IPS-20b (cell line): ENCODE measurements around the gene OR10A3.

Source experiments
- H3K27ac ChIP-seq: one replicate; pipeline ENCODE4 v1.5.1; 2013; ENCODE audit warnings: low read length
- H3K27me3 ChIP-seq: 2 replicates; pipeline ENCODE4 v1.6.1; 2013; ENCODE audit warnings: mild to moderate bottlenecking, low read length, inconsistent platforms; ENCODE audit not compliant: insufficient read depth
- H3K36me3 ChIP-seq: 2 replicates; pipeline ENCODE4 v1.6.1; 2013; ENCODE audit warnings: low read depth, mild to moderate bottlenecking, inconsistent platforms, low read length, moderate library complexity; ENCODE audit not compliant: insufficient read depth
- H3K4me1 ChIP-seq: 2 replicates; pipeline ENCODE4 v1.6.1; 2013; ENCODE audit warnings: mild to moderate bottlenecking, control low read depth, inconsistent platforms, low read length, moderate library complexity; ENCODE audit not compliant: insufficient read depth
- H3K4me3 ChIP-seq: 2 replicates; pipeline ENCODE4 v1.5.1; 2013; ENCODE audit warnings: mild to moderate bottlenecking, low read length, inconsistent platforms
- H3K9ac ChIP-seq: 2 replicates; pipeline ENCODE4 v1.6.1; 2013; ENCODE audit warnings: low read depth, mild to moderate bottlenecking, inconsistent platforms, low read length, moderate library complexity
- H3K9me3 ChIP-seq: 2 replicates; pipeline ENCODE4 v1.6.1; 2013; ENCODE audit warnings: mild to moderate bottlenecking, low read depth, low read length, inconsistent platforms; ENCODE audit not compliant: insufficient read depth

Gene OR10A3

DNA sequence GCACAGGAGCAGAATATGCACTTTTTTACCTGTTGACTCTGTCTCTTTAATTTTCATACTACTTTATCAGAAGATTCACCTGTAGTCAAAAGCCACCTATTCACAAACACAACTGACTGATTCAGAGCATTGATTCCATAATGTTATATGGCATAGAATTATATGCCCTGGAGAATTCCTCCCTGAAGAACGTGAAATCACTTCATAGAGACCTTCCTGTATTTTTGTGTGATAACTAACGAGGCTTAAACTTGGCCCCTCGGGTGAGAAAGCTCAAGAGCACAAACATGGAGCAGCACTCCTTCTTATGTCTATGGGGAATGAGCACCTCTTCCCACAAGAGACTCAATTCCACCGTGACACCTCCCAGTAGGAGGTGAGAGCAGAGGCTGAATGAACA lies 10.3 kb downstream of the OR10A3 start, which contains the start of gene OR10A6:
TSS of gene OR10A6 (minus strand) at position 101 of the 400 bp plus-strand sequence. CDS start 2,606 bp downstream, outside the sequence.
- H3K27ac ChIP-seq, result no peak within 1 kb of the TSS
- H3K36me3 ChIP-seq, result no peaks in the 10 kb centered on the region
- no peaks in the 10 kb centered on the region for H3K4me1 ChIP-seq
- H3K9ac ChIP-seq, result no peak within 1 kb of the TSS
- no peak within 1 kb of the TSS for H3K4me3 ChIP-seq
- H3K27me3 ChIP-seq, result no peaks in the 10 kb centered on the region
- no peaks in the 10 kb centered on the region for H3K9me3 ChIP-seq

DNA sequence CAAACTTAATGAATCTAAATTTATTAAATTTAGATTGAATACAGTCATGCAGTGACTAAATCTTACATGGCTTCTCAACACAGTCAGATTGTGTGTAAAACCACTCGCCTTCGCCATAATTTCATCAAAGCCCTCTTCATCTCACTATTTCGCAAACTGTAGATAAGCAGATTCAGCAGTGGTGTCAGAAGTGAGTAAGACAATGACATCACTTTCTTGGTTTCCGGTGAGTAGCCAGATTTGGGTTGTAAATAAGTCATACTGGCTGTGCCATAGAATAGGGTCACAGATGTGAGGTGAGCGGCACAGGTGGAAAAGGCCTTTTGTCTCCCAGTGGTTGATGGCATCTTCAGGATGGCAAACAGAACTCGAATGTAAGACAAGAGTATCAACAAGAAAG lies 13.9 kb downstream of the OR10A3 start:
- no peaks in the 10 kb centered on the region for H3K4me1 ChIP-seq
- H3K9me3 ChIP-seq, result no peaks in the 10 kb centered on the region
- no peak overlapping the region for H3K9ac ChIP-seq
- H3K27ac ChIP-seq, result no peak overlapping the region
- no peaks in the 10 kb centered on the region for H3K27me3 ChIP-seq
- H3K4me3 ChIP-seq, result no peak overlapping the region
- no peaks in the 10 kb centered on the region for H3K36me3 ChIP-seq

DNA sequence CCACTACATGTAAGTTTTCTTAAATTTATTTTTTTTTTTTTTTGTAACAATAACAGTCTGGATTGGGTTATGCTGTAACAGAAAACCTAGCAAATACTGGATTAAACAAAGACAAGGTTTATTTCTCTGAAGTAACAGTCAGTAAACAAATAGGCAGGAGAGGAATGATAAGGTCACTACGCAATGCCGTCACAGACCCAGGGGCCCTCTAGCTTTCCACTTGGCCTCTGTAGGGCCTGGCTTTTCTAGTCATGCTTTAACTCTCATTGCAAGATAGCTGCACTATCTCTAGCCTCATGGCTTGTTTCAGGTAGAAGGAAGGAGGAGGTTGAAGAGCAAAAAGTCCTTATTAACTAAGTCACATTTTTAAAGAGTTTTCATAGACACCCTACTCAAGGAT lies 17.0 kb downstream of the OR10A3 start:
- H3K27me3 ChIP-seq, result no peaks in the 10 kb centered on the region
- no peaks in the 10 kb centered on the region for H3K36me3 ChIP-seq
- H3K9ac ChIP-seq, result no peak overlapping the region
- H3K27ac ChIP-seq, result no peak overlapping the region
- no peak overlapping the region for H3K4me3 ChIP-seq
- no peaks in the 10 kb centered on the region for H3K4me1 ChIP-seq
- H3K9me3 ChIP-seq, result no peaks in the 10 kb centered on the region

DNA sequence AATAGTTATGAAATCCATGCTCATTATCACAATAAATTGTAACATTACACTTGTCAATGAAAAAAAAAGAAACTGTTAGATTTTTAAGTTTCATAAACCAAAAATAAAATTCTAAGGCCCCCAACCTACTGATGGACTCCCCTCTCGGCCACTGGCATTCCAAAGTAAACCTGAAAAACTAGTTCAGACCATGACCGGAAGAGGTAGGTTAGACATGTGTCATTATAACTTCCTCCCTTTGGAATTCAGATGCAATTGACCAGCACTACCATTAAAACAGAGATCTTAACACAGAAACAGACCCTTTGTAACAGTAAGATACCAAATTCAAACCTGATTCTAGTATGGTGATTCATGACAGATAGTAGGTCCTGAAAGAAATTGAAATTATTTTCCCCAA lies 23.4 kb downstream of the OR10A3 start:
- Histone ChIP-seq H3K27me3 (no peaks in the 10 kb centered on the region), H3K27ac (no peak overlapping the region), H3K4me1 (no peaks in the 10 kb centered on the region), H3K4me3 (no peak overlapping the region), H3K36me3 (no peaks in the 10 kb centered on the region), H3K9ac (no peak overlapping the region), H3K9me3 (peaks cover 3% of the 10 kb centered on the region; the same call in 1 of the 2 replicates)

DNA sequence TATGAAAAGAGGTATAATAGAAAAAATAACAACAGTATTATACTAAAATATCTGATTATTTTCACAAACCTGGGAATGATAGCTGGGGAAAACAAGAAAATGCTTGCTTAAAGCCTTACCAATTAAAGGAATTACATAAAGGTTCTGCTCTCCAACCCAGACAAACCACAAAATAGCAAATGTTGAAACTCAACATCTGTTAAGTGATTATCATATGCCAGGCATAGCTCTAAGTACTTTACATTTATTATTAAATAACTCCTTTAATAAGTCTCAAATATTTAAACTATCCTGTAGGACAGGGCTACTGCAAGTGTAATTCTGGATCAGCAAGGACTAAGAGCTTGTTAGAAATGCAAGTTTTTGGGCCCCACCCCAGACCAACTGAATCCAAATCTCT lies 30.5 kb downstream of the OR10A3 start:
- no peaks in the 10 kb centered on the region for H3K36me3 ChIP-seq
- H3K9ac ChIP-seq, result no peak overlapping the region
- H3K27me3 ChIP-seq, result no peaks in the 10 kb centered on the region
- no peaks in the 10 kb centered on the region for H3K9me3 ChIP-seq
- peaks cover 46% of the 10 kb centered on the region for H3K4me1 ChIP-seq
- H3K4me3 ChIP-seq, result no peak overlapping the region
- no peak overlapping the region for H3K27ac ChIP-seq

DNA sequence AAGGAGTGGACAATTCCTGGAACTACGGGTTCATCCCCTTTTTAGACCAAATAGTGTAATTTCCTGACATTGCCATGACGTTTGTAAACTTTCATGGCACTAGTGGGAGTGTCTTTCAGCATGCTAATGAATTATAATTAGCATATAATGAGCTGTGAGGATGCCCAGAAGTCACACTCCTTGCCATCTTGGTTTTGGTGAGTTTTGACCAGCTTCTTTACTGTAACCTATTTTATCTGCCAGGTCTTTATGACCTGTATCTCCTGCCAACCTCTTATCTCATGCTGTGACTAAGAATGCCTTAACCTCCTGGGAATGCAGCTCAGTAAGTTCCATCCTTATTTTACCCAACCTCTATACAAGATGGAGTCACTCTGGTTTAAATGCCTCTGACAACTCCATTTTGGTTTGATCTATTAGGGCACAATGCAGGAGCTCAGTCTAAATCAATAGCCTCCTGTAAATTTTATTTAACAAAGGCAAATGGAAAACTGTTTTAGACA lies 31.2 kb downstream of the OR10A3 start:
- peaks cover 47% of the 10 kb centered on the region for H3K4me1 ChIP-seq
- no peaks in the 10 kb centered on the region for H3K27me3 ChIP-seq
- no peaks in the 10 kb centered on the region for H3K9me3 ChIP-seq
- H3K36me3 ChIP-seq, result no peaks in the 10 kb centered on the region
- no peak overlapping the region for H3K4me3 ChIP-seq
- H3K9ac ChIP-seq, result no peak overlapping the region
- no peak overlapping the region for H3K27ac ChIP-seq

DNA sequence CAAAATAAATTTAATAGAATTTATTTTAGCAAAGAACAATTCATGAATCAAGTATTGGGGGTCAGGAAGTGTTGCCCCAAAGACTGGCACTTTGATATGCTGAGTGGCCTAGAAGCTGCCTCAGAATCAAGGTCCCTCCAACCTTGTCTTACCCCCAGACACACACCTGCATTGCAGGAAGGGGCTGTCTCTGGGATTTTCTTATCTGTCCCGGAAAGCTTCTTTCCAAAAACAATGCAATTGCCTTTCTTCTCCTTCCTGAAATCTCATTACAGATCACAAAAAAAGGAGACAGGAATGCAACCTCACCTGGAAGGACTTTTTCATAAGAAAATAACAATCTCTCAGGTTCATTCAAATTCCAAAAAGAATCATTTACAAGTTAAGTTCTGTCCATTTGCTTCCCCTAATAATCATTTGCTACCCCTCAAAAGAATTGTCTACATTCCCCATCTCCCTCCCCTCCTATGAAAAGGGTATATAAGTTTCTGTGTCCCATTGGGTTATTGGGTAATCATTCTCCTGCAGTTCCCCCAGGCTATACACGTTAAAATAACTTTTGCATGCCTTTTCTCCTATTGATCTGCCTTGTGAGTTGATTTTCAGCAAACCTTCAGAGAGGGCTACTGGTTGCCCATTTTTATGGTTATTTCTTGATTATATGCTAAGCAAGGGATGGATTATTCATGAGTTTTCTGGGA lies 31.8 kb downstream of the OR10A3 start:
- peaks cover 48% of the 10 kb centered on the region for H3K4me1 ChIP-seq
- H3K9me3 ChIP-seq, result no peaks in the 10 kb centered on the region
- no peak overlapping the region for H3K4me3 ChIP-seq
- no peak overlapping the region for H3K9ac ChIP-seq
- H3K36me3 ChIP-seq, result no peaks in the 10 kb centered on the region
- H3K27ac ChIP-seq, result no peak overlapping the region
- no peaks in the 10 kb centered on the region for H3K27me3 ChIP-seq

DNA sequence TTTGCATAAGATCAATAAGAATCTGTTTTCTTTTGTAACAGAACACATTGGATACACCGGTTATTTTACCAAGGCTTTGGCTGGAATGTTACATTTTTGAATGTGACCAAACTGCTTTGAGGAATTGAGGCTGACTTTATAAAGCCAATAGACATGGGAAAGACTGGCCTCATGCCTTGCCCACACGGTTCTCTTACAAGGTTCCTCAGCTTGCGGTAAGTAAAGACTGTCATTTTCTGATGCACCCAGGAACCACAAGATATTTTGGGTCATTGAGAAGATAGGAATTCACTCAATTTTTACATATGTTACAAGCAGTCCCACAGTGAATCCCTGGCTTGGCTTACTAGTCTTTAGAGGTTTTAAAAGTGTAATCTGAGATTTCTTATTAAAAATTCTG lies 34.4 kb downstream of the OR10A3 start:
- peaks cover 56% of the 10 kb centered on the region for H3K4me1 ChIP-seq

DNA sequence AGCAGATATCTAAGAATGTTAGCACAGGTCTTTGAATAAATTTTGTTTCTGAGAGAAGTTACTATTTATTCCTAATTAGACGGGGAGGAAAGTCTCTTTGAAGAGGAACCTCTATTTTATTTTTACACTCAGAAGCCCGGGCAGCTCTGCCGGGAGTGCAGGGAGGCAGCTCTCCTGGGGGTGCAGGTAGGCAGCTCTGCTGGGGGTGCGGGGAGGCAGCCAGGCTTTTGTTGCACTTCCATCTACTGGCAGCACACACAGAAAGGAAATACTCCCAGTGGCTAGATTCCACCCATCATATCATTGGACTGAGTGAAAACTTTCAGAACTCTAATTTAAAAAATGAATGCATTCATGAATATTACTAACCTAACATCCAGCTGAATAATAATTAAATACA lies 35.0 kb downstream of the OR10A3 start:
- Histone ChIP-seq H3K4me1 (peaks cover 54% of the 10 kb centered on the region), H3K9ac (peak overlapping the region; percentile 66; the same call in 1 of the 2 replicates), H3K27me3 (no peaks in the 10 kb centered on the region), H3K4me3 (peak overlapping the region; percentile 3; the same call in 1 of the 2 replicates), H3K36me3 (no peaks in the 10 kb centered on the region), H3K27ac (no peak overlapping the region), H3K9me3 (no peaks in the 10 kb centered on the region)

More for the DNA sequence above, 34.4 kb downstream of the OR10A3 start:
- Histone ChIP-seq H3K27ac (no peak overlapping the region), H3K36me3 (no peaks in the 10 kb centered on the region), H3K9ac (peak overlapping the region; percentile 66; the same call in 1 of the 2 replicates), H3K27me3 (no peaks in the 10 kb centered on the region), H3K4me3 (peak overlapping the region; percentile 3; the same call in 1 of the 2 replicates), H3K9me3 (no peaks in the 10 kb centered on the region)

DNA sequence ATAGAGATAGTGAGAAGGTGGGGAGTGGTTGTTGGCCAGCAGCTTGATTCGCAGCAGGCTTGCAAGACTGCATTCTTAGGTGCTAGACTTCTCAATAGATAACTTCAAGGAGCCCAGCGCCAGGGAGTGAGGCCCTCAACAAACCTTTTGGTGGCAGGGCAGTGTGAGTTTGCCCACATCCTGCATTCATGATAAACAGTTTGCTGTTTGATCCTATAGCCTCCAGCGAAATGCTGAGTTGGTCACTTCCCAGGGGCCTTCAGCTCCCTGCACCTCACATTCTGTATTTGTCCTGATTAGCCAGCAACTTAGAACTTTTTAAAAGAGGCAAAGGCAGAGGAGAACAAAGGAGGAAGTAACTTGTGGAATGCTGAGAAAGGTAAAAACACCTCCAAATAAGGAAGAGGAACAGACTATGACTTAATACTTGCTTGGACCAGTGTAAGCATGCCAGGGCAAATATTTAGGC lies 35.5 kb downstream of the OR10A3 start:
- peak overlapping the region; percentile 66; the same call in 1 of the 2 replicates for H3K9ac ChIP-seq
- peak overlapping the region; percentile 33 for H3K4me3 ChIP-seq
- H3K4me1 ChIP-seq, result peaks cover 49% of the 10 kb centered on the region

DNA sequence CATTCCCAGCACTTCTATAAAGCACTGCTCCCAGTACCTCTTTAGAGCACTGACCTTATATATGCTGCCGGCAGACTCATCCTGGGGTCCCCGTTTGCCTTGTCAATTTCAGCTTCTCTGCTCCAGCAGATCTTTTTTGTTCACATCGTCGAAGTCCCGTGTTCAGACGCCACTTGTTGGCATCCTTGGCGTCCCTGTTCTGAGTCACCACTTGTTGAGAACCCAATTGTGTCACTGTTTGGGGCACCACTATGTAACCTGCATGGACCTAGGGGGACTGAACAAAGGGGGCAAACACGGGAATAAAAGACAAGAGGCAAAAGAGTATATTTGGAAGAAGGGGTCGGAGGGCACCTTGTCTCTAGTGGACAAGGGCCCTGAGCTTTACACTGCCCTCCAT lies 36.0 kb downstream of the OR10A3 start:
- H3K36me3 ChIP-seq, result no peaks in the 10 kb centered on the region
- H3K9ac ChIP-seq, result peak overlapping the region; percentile 66; the same call in 1 of the 2 replicates
- H3K9me3 ChIP-seq, result no peaks in the 10 kb centered on the region
- H3K4me1 ChIP-seq, result peaks cover 45% of the 10 kb centered on the region
- H3K27ac ChIP-seq, result peak overlapping the region; percentile 59
- no peaks in the 10 kb centered on the region for H3K27me3 ChIP-seq
- H3K4me3 ChIP-seq, result peak overlapping the region; percentile 33

More for the DNA sequence above, 35.5 kb downstream of the OR10A3 start:
- Histone ChIP-seq H3K27me3 (no peaks in the 10 kb centered on the region), H3K27ac (peak overlapping the region; percentile 59), H3K9me3 (no peaks in the 10 kb centered on the region), H3K36me3 (no peaks in the 10 kb centered on the region)

DNA sequence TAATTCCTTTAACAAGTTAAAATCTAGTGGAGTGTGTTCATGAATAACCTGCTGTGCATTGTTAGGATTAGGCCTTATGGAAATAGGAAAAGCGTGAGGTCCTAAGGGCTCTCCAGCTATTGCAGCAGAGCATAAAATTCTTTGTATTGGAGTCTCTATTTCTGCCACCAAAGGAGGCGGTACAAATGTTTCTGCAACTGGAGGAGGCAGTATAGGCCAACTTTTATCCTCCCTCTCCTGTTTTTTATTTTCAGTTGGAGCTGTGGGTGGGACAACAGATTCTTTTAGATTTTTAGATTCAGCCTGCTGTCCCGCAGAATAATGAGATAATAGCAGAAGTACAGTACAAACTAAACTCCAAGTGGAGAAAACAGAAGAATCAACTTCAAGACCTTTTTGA lies 36.6 kb downstream of the OR10A3 start:
- no peaks in the 10 kb centered on the region for H3K27me3 ChIP-seq
- H3K36me3 ChIP-seq, result no peaks in the 10 kb centered on the region
- peak overlapping the region; percentile 66; the same call in 1 of the 2 replicates for H3K9ac ChIP-seq
- H3K27ac ChIP-seq, result no peak overlapping the region
- H3K4me3 ChIP-seq, result peak overlapping the region; percentile 33
- H3K9me3 ChIP-seq, result no peaks in the 10 kb centered on the region
- H3K4me1 ChIP-seq, result peaks cover 38% of the 10 kb centered on the region
